KG1 (cell line): ENCODE results near the gene MRPL34.

ENCODE experiments used
- DNase-seq: peaks from one replicate; lab custom pipeline; 2025; lab: John Stamatoyannopoulos, UW

Gene MRPL34

DNA sequence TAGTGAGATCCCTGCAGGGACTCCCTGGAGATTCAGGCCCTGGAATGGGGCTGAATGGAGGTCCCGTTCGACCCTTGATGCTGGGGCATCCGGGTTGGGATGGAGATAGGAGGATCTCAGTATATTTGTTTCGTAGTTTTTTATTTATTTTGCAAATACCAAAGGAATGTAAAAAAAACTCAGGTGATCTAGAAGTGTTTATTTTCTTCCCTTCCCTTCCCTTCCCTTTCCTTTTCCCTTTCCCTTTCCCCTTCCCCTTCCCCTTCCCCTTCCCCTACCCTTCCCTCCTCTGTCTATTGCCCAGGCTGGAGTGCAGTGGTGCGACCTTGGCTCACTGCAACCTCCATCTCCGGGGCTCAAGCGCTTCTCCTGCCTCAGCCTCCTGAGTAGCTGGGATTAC lies 36.2 kb downstream of the MRPL34 start:
- DNase-seq = no peak

DNA sequence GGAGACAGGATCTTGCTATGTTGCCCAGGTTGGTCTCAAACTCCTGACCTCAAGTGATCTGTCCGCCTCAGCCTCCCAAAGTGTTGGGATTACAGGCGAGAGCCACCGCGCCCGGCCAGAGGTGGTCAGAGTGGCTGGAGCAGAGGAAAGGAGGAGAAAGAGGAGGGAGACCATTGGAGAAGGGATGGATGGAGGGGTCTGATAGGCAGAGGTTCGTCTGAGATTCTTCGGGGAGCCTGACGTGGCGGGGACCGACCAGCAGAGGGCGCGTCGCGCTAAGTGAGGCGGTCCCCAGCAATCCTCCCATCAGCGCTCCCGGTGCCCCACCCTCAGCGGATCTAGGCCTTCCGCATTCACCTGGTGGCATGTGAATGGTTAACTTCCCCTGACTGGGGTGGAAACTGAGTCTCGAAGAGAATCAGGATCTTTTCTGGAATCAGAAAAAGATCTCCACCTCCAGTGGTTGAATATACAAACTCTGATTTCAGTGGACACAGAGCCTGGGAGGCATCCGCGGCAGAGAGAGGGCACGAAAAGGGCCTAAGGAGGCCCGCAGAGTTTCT lies 40.5 kb downstream of the MRPL34 start:
- DNase-seq = peak; percentile 44

DNA sequence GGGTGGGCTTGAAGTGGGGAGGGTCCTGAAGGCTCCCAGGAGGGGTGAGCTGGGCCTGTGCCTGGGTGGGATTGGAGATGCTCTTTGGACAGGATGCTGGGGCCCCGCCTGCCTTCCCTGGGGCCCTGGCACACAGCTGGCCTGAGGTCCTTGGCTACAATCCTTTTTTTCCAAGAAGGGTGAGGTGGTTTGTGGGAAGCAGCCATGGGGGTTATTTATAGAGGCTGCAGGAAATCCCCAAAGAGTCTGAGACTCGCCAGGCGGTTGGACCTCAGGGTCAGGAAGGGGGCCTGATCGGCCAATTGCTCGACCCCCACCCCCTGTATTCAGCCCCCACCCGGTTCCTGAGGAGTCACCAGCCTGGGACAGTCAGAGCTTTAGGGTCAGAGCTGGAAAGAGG lies 41.7 kb downstream of the MRPL34 start:
- no peak for DNase-seq

DNA sequence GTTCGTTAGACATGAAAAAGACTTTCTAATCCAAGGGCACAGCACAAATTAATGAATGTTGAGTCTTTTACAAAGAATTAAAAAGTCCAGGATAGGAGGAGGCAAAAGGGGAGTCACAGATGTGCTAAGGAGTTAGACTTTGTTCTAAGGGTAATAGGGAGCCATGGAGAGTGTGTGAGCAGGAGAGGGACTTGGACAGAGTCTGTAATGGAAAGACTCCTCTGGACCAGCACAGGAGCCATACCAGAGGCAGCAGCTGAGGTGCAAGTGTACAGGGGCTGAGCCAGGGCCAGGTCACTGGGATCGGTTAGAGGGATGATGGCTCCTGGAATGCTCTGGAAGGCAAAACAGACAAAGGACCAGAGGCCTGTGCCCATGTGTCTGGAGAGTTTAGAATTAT lies 42.2 kb downstream of the MRPL34 start:
- no peak for DNase-seq

DNA sequence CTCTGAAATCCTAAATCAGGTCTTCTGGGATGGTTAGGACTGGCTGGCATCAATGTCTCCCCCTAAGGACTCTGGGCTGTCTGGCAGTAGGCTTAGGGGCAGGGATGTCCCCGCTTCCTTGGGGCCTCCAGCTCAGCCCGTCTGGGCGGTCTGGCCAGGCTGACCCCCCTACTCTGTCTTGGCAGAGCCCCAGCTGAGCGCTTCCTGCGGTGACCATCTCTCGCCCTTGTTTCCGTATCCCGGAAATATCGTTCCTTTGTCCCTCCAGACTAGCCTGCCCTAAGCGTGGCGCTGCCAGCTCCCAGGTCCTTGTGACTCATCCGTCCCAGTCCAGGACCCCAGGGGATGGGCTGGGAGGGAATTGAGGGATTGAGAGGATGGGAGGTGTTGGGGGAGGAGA lies 43.0 kb downstream of the MRPL34 start:
- DNase-seq = no peak

DNA sequence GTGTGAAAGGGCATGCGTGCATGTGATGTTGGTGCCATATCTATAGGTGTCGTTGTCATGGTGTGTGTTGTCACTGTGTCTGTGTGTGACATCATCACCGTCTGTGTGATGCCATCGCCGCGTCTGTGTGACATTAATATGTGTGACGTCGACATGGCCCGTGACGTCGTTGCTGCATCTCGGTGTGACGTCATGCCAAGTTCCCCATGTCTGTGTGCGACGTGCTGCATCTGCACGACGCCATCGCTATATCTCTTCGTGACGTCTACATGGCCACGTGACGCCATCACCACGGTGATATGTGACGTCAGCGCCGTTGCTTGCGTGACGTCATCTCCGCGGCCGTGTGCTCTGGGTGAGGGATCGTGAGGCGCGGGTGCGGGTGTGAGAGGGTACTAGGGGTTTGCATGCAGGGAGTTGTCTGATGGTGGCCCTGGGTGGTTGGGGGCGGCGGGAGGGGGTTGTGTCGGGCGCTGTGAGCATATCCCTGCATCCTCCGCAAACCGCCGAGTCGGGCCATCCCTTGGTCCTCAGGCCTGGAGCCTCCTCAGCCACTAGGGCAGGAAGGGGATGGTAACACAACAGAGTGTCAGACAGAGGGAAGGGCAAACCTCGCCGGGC lies 46.3 kb downstream of the MRPL34 start:
- DNase-seq = no peak

DNA sequence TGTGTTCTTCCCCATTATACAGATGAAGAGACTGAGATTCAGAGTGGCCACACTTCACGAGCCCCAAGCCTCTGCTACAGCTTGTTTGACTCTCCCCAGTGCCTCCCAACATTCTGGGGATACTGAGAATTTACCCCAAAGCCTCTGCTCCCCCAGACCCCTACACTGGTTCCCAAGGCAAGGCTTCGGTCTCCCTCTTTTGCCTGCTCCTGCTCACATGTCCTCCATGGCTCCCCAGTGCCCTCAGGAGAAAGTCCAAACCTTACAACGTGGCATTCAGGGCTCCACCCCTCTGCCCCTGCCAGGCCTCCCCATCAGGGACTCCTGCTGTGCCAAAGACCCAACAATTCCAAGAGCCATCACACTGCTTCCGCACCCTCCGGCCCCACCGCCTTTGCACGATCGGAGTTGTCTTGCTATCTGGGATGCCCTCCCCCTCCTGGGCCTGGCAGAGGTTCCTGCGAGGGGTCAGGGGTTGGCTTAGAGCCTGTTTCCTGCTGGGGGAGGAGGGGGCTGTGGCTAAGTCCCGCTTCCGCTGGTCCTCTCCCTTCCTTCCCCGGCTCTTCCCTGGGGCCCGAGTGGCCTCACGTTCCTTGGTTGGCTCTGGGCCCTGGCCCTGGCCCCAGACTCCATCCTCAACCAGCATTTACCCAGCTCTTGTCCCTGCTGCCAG lies 47.1 kb downstream of the MRPL34 start:
- DNase-seq = no peak

DNA sequence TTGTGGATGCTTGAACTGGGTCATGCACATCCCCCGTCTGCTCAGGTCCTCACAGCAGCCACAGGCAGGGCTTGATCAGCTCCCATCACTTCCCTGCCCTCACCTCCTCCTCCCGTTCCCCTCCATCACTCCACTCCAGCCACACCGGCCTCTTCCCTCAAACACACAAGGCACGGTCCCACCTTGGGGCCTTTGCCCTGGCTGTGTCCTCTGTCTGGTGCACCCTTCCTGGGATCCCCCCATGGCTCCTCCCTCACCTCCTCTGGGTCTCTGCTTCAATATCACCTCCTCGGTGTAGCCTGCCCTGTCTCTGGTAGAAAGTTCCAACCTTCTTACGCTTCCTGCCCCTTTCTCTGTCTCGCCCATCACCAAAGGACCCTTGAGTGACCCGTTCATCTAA lies 47.7 kb downstream of the MRPL34 start:
- DNase-seq = no peak
